Transverse colon (tissue), 4 donors: ENCODE results near the gene IFT81. TPM values are rescaled to one million over a fixed set of nuclear protein-coding genes. Genes with fewer than 3 reads are reported as not detected.
A peak's percentile ranks its signal among the peaks of the same experiment; 100 is the strongest.

ENCODE experiments used
- DNase-seq: peaks from one replicate; pipeline ENCODE4 v3.0.0-alpha.2; 2019
- H3K27ac ChIP-seq, 4 donors: fragments of 200-600 bp; sonication (generic); 2 replicates each; pipeline ENCODE4 v1.5.1; 2016 to 2018; ENCODE audit warnings: inconsistent platforms in 4 of 4
- H3K27me3 ChIP-seq: fragments of 200-600 bp; sonication (generic); 2 replicates; pipeline ENCODE4 v1.5.1; 2017; ENCODE audit warnings: inconsistent platforms
- H3K36me3 ChIP-seq, 4 donors: fragments of 200-600 bp; sonication (generic); 2 replicates each; pipeline ENCODE4 v1.5.1; 2017 to 2019; ENCODE audit warnings: inconsistent platforms in 4 of 4
- H3K4me1 ChIP-seq, 4 donors: fragments of 200-600 bp; sonication (generic); 2 replicates each; pipeline ENCODE4 v1.5.1; 2017 to 2020; ENCODE audit warnings: inconsistent platforms in 4 of 4
- H3K4me3 ChIP-seq, 4 donors: fragments of 200-600 bp; sonication (generic); 1 replicate in 1 of 4; 2 replicates in 3 of 4; pipeline versions ENCODE4 v1.5.1 to v1.6.1; 2017 to 2019; ENCODE audit warnings: inconsistent platforms in 4 of 4
- H3K9me3 ChIP-seq, 2 donors: fragments of 200-600 bp; sonication (generic); 2 replicates each; pipeline ENCODE4 v1.5.1; 2017 to 2019; ENCODE audit warnings: inconsistent platforms in 2 of 2
- CTCF ChIP-seq, 5 experiments: fragments of 200-600 bp in 3 of 5; fragments of 450-650 bp in 2 of 5; sonication (generic) in 3 of 5; IDR thresholded peaks; 1 replicate in 2 of 5; 2 replicates in 3 of 5; pipeline ENCODE4 v1.5.1; 2016 to 2017; ENCODE audit warnings: antibody characterized with exemption in 5 of 5, inconsistent platforms in 3 of 5, mild to moderate bottlenecking in 2 of 5, moderate library complexity in 1 of 5
- EP300 ChIP-seq: sonication (generic); formaldehyde crosslinking; IDR thresholded peaks from one replicate; pipeline ENCODE4 v1.6.1; 2017; ENCODE audit warnings: antibody characterized with exemption, low read depth
- POLR2A ChIP-seq: fragments of 450-650 bp; IDR thresholded peaks from one replicate; pipeline ENCODE4 v1.6.1; 2016; ENCODE audit warnings: antibody characterized with exemption, mild to moderate bottlenecking, moderate library complexity
- POLR2AphosphoS5 ChIP-seq, 3 donors: sonication (generic); formaldehyde crosslinking; IDR thresholded peaks; one replicate each; pipeline ENCODE4 v1.6.1; 2016; ENCODE audit warnings: antibody characterized with exemption in 3 of 3
- WGBS, 2 donors: methylation state at CpG; one replicate each; pipeline ENCODE4 v1.1.5; 2018; ENCODE audit warnings: low coverage in 1 of 2; 5-methylcytosine and 5-hydroxymethylcytosine counted together
- in situ Hi-C, 4 donors: fragments of 200-750 bp; cut with MboI; loops; one replicate each; pipeline versions ENCODE4 v1.15.0 to v1.15.1; 2017; ENCODE audit warnings: low sequenced_read_pairs in 3 of 4, low pct_ligation_motif_present in 1 of 4, low pct_unique_long_range_greater_than_20kb in 1 of 4
- intact Hi-C: fragments of 100-400 bp; cut with DNase I; formaldehyde crosslinking; loops from one replicate; pipeline ENCODE4 v1.15.1; 2023; ENCODE audit warnings: low total_unique reads
- total RNA-seq, 4 donors: library from RNA; depleted of rRNA; stranded (reverse); fragments of >200 nt; gene quantifications; one replicate each; pipeline ENCODE4 v1.1.0, GENCODE V29; 2016

IFT81 gene
- total RNA-seq, 4 donors from 2014 or later: 2.6 to 14.8 (median 6.4) TPM

- in situ Hi-C loops: no loop called here
- intact Hi-C loops: no loop called here
These were observed 97.9 kb downstream of the IFT81 start for GRCh38 chr12:110222027-110222426.

GRCh38 chr12:110222433-110222832, 98.3 kb downstream of the IFT81 start:
- no peak overlapping the region for H3K4me3 ChIP-seq
- 29 to 44% methylated on average over 1 of the region's 1 CpG for WGBS, 2 donors
- H3K36me3 ChIP-seq: no peaks in the 10 kb centered on the region
- intact Hi-C loops: no loop called here
- in situ Hi-C loops: no loop called here
- no peaks in the 10 kb centered on the region for H3K9me3 ChIP-seq
- H3K27ac ChIP-seq: peak overlapping the region in 2 of 4 donors; percentile 1 to 20
- no peak for DNase-seq
- H3K27me3 ChIP-seq: no peaks in the 10 kb centered on the region
- TF ChIP-seq EP300: no peak
- TF ChIP-seq POLR2AphosphoS5 (IDR thresholded peaks at IDR 0.05): no peak
- TF ChIP-seq CTCF (IDR thresholded peaks at IDR 0.05): no peak
- TF ChIP-seq POLR2A: no peak
- H3K4me1 ChIP-seq: peaks cover 4 to 19% (median 12%) of the 10 kb centered on the region in 4 donors

More at GRCh38 chr12:110222027-110222426, 97.9 kb downstream of the IFT81 start:
- H3K4me1 ChIP-seq: peaks cover 4 to 19% (median 12%) of the 10 kb centered on the region in 4 donors
- H3K9me3 ChIP-seq: no peaks in the 10 kb centered on the region
- no peak overlapping the region for H3K4me3 ChIP-seq
- H3K27ac ChIP-seq: peak overlapping the region in 2 of 4 donors; percentile 20 to 36
- no peaks in the 10 kb centered on the region for H3K27me3 ChIP-seq
- DNase-seq: no peak
- H3K36me3 ChIP-seq: no peaks in the 10 kb centered on the region
- TF ChIP-seq POLR2AphosphoS5 (IDR thresholded peaks at IDR 0.05) (no peak), POLR2A (no peak), EP300 (no peak), CTCF (IDR thresholded peaks at IDR 0.05) (no peak)

- 34 to 55% methylated on average over 4 of the region's 4 CpGs for WGBS, 2 donors
- in situ Hi-C loops (no loop called here), intact Hi-C loops (no loop called here)
- no peaks in the 10 kb centered on the region for H3K36me3 ChIP-seq
- no peaks in the 10 kb centered on the region for H3K27me3 ChIP-seq
- no peak for TF ChIP-seq POLR2AphosphoS5 (IDR thresholded peaks at IDR 0.05)
- TF ChIP-seq EP300: no peak
- no peak for TF ChIP-seq CTCF (IDR thresholded peaks at IDR 0.05)
- no peak for TF ChIP-seq POLR2A
- peaks cover 4 to 19% (median 12%) of the 10 kb centered on the region in 4 donors for H3K4me1 ChIP-seq
- no peaks in the 10 kb centered on the region for H3K9me3 ChIP-seq
- peak overlapping the region; percentile 60 to 76 (median 69) for H3K27ac ChIP-seq
- no peak overlapping the region for H3K4me3 ChIP-seq
- no peak for DNase-seq
These were observed 99.7 kb downstream of the IFT81 start for GRCh38 chr12:110223777-110224378.

GRCh38 chr12:110224379-110225304, 100.5 kb downstream of the IFT81 start:
- H3K4me3 ChIP-seq: peak overlapping the region in 2 of 4 donors; percentile 19 to 32
- no peak for TF ChIP-seq POLR2A
- peak in 2 of 3 donors; percentile 10 to 38 for TF ChIP-seq POLR2AphosphoS5 (IDR thresholded peaks at IDR 0.05)
- TF ChIP-seq EP300: no peak
- TF ChIP-seq CTCF (IDR thresholded peaks at IDR 0.05): peak; percentile 44 to 70 (median 53)
- H3K27ac ChIP-seq: peak overlapping the region; percentile 60 to 76 (median 69)
- in situ Hi-C loops: no loop called here
- 27 to 36% methylated on average over 8 to 10 of the region's 10 CpGs for WGBS, 2 donors
- H3K4me1 ChIP-seq: peaks cover 4 to 19% (median 12%) of the 10 kb centered on the region in 4 donors
- no peaks in the 10 kb centered on the region for H3K36me3 ChIP-seq
- no peaks in the 10 kb centered on the region for H3K27me3 ChIP-seq
- no peak for DNase-seq
- intact Hi-C loops: no loop called here
- H3K9me3 ChIP-seq: no peaks in the 10 kb centered on the region
